Thyroid gland (tissue), 4 donors: Measurements from ENCODE around the gene FMN2. TPM values are rescaled to one million over a fixed set of nuclear protein-coding genes. Genes with fewer than 3 reads are reported as not detected.

Source experiments
- DNase-seq, 2 donors: peaks; one replicate each; pipeline ENCODE4 v3.0.0-alpha.2; 2019
- H3K27ac ChIP-seq, 3 donors: fragments of 200-600 bp; sonication (generic); 1 replicate in 2 of 3; 2 replicates in 1 of 3; pipeline ENCODE4 v1.5.1; 2016 to 2019; ENCODE audit warnings: mild to moderate bottlenecking in 1 of 3, moderate library complexity in 1 of 3
- H3K27me3 ChIP-seq: fragments of 200-600 bp; sonication (generic); one replicate; pipeline ENCODE4 v1.5.1; 2019
- H3K36me3 ChIP-seq, 2 donors: fragments of 200-600 bp; sonication (generic); one replicate each; pipeline ENCODE4 v1.5.1; 2016 to 2019
- H3K4me1 ChIP-seq, 2 donors: fragments of 200-600 bp; sonication (generic); one replicate each; pipeline ENCODE4 v1.5.1; 2017 to 2019
- H3K4me3 ChIP-seq, 3 donors: fragments of 200-600 bp; sonication (generic); replicated peaks in 1 of 3; 1 replicate in 2 of 3; 2 replicates in 1 of 3; pipeline ENCODE4 v1.5.1; 2016; ENCODE audit warnings: mild to moderate bottlenecking in 1 of 3
- H3K9me3 ChIP-seq: fragments of 200-600 bp; sonication (generic); one replicate; pipeline ENCODE4 v1.5.1; 2017
- CTCF ChIP-seq, 6 experiments: fragments of 200-600 bp in 3 of 6; fragments of 450-650 bp in 3 of 6; sonication (generic) in 3 of 6; IDR thresholded peaks; one replicate each; pipeline ENCODE4 v1.5.1; 2016 to 2019; ENCODE audit warnings: antibody characterized with exemption in 6 of 6, mild to moderate bottlenecking in 2 of 6, inconsistent platforms in 1 of 6, moderate library complexity in 1 of 6
- POLR2A ChIP-seq, 2 donors: fragments of 450-650 bp; IDR thresholded peaks; one replicate each; pipeline ENCODE4 v1.6.1; 2017; ENCODE audit warnings: antibody characterized with exemption in 2 of 2, mild to moderate bottlenecking in 2 of 2, moderate library complexity in 1 of 2
- WGBS, 2 donors: methylation state at CpG; one replicate each; pipeline ENCODE4 v1.1.5; 2017; 5-methylcytosine and 5-hydroxymethylcytosine counted together
- intact Hi-C: fragments of 100-400 bp; cut with DNase I; formaldehyde crosslinking; loops from one replicate; pipeline ENCODE4 v1.15.1; 2023
- total RNA-seq, 4 donors: library from RNA; depleted of rRNA; stranded (reverse); fragments of >200 nt; gene quantifications; one replicate each; pipeline ENCODE4 v1.2.3, GENCODE V29; 2016

The FMN2 gene
- total RNA-seq, 4 donors from 2014 or later: 0.78 to 6.2 (median 1.3) TPM; not detected in 1

DNA sequence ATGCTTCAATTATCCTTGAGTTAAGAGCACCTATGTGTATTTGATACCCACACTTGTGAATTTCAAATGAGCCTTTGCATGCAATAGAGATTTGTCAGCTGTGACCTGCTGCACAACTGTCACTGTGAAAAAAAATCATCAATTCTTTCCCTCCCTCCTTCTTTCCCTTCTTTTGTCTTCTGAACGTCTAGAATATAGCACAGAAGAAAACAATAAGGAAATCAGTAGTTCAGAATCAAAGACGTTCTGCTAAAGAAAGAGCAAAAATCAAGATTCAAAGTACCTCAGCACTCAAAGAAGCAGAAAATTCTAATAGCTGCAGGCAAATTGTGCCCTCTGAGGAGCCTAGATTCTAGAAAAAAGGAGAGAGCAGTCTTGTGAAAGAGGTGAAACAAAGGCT is 1.7 kb upstream of the FMN2 start:
- Histone ChIP-seq H3K27me3 (peaks cover 14% of the 10 kb centered on the region), H3K9me3 (no peaks in the 10 kb centered on the region), H3K36me3 (no peaks in the 10 kb centered on the region), H3K4me3 (no peak overlapping the region), H3K27ac (no peak overlapping the region), H3K4me1 (peaks cover 15 to 24% of the 10 kb centered on the region in 2 donors)
- WGBS, 2 donors: 43 to 47% methylated on average over 2 of the region's 2 CpGs
- intact Hi-C loops: no loop called here
- no peak for DNase-seq
- TF ChIP-seq POLR2A (IDR thresholded peaks at IDR 0.05) (no peak), CTCF (IDR thresholded peaks at IDR 0.05) (no peak)

DNA sequence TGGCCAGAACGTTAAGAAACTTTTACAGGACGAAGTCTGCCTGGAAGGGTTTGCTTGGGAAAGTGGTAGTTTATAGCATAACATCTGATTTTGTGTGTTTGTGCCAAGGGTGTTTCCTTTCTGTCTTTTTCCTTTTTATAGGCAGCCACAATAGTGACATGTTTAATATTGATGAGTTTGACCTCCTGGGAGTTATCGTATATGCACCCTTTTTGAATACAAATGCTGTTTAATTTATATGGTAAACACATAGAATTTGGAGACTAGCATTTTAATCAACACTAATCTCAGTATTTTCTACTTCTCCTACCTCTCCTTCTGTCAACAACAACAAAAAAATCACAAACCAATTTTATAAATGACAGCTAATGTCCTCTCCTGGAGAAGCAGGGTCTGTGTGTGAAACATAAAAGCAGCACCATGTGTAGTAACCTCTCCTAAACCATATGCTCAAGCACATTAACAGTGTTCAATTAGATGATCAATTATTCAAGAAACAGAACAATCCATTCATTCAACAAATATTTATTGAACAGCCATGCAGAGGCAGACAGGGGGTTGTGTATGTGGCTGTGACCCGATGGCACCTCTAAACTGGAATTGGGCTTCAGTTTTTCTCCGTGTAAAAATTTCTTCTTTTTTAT is 604 bp upstream of the FMN2 start:
- intact Hi-C loops: no loop called here
- Histone ChIP-seq H3K9me3 (no peaks in the 10 kb centered on the region), H3K27ac (no peak overlapping the region), H3K27me3 (peaks cover 14% of the 10 kb centered on the region), H3K4me3 (no peak overlapping the region), H3K4me1 (peaks cover 15 to 24% of the 10 kb centered on the region in 2 donors), H3K36me3 (no peaks in the 10 kb centered on the region)
- 44 to 48% methylated on average over 5 of the region's 5 CpGs for WGBS, 2 donors
- TF ChIP-seq CTCF (IDR thresholded peaks at IDR 0.05) (no peak), POLR2A (IDR thresholded peaks at IDR 0.05) (no peak)
- no peak for DNase-seq

GRCh38 chr1:240092301-240093119 is 827 bp downstream of the FMN2 start:
- no peaks in the 10 kb centered on the region for H3K36me3 ChIP-seq
- peak; percentile 2 to 11 for DNase-seq
- no peak overlapping the region for H3K27ac ChIP-seq
- WGBS, 2 donors: 0 to 4% methylated on average over 17 to 28 of the region's 70 CpGs
- no peaks in the 10 kb centered on the region for H3K9me3 ChIP-seq
- H3K4me1 ChIP-seq: peaks cover 15 to 24% of the 10 kb centered on the region in 2 donors
- peak overlapping the region in 1 of 3 donors; percentile 8 for H3K4me3 ChIP-seq
- peaks cover 14% of the 10 kb centered on the region for H3K27me3 ChIP-seq
- TF ChIP-seq POLR2A (IDR thresholded peaks at IDR 0.05) (no peak), CTCF (IDR thresholded peaks at IDR 0.05) (no peak)
- intact Hi-C loops: no loop called here

GRCh38 chr1:240093120-240093961 is 1.7 kb downstream of the FMN2 start:
- peaks cover 15 to 24% of the 10 kb centered on the region in 2 donors for H3K4me1 ChIP-seq
- TF ChIP-seq CTCF (IDR thresholded peaks at IDR 0.05) (no peak), POLR2A (IDR thresholded peaks at IDR 0.05) (no peak)
- no peak for DNase-seq
- H3K27me3 ChIP-seq: peaks cover 14% of the 10 kb centered on the region
- WGBS, 2 donors: 9 to 11% methylated on average over 21 to 28 of the region's 65 CpGs
- peak overlapping the region in 1 of 3 donors; percentile 8 for H3K4me3 ChIP-seq
- H3K36me3 ChIP-seq: no peaks in the 10 kb centered on the region
- no peaks in the 10 kb centered on the region for H3K9me3 ChIP-seq
- H3K27ac ChIP-seq: no peak overlapping the region
- intact Hi-C loops: no loop called here
